HL-60 (cell line): ENCODE data around the gene VWA3B.

ENCODE experiments used
- DNase-seq, 2 experiments: peaks; one replicate each; pipeline ENCODE4 v3.0.0-alpha.2; 2010 to 2020; ENCODE audit warnings: low read depth in 1 of 2, low spot score in 1 of 2
- H3K27ac ChIP-seq: fragments of 250-450 bp; sonication (Bioruptor Pico); replicated peaks from 2 replicates; pipeline ENCODE4 v1.5.1; 2020; ENCODE audit warnings: mild to moderate bottlenecking, moderate library complexity
- H3K27me3 ChIP-seq: fragments of 250-450 bp; sonication (Bioruptor Pico); 2 replicates; pipeline ENCODE4 v1.5.1; 2021; ENCODE audit warnings: mild to moderate bottlenecking, moderate library complexity; ENCODE audit not compliant: insufficient read depth, poor library complexity, severe bottlenecking
- H3K4me3 ChIP-seq: replicated peaks from 2 replicates; pipeline ENCODE4 v1.5.1; 2011; ENCODE audit warnings: mild to moderate bottlenecking, control low read depth, low read length; ENCODE audit not compliant: insufficient read depth
- GABPA ChIP-seq: IDR thresholded peaks from 2 replicates; pipeline ENCODE4 v1.6.1; 2012; ENCODE audit warnings: low read depth
- POLR2AphosphoS5 ChIP-seq: IDR thresholded peaks from 2 replicates; pipeline ENCODE4 v1.6.1; 2012; ENCODE audit warnings: low read depth
- REST ChIP-seq: IDR thresholded peaks from 2 replicates; pipeline ENCODE4 v1.6.1; 2012; ENCODE audit warnings: low read depth; ENCODE audit not compliant: insufficient replicate concordance
- SPI1 ChIP-seq: IDR thresholded peaks from 2 replicates; pipeline ENCODE4 v1.6.1; 2012; ENCODE audit warnings: low read depth, mild to moderate bottlenecking, borderline replicate concordance
- TF ChIP-seq, protein P1 (sequence below): IDR thresholded peaks from one replicate; pipeline ENCODE4 v1.5.1; 2011; ENCODE audit warnings: low read length, control low read depth, inconsistent platforms; ENCODE audit not compliant: insufficient read depth

The VWA3B gene

GRCh38 chr2:98167916-98168315 is 80.9 kb downstream of the VWA3B start:
- H3K27ac ChIP-seq, result no peak overlapping the region
- H3K27me3 ChIP-seq, result no peaks in the 10 kb centered on the region
- TF ChIP-seq POLR2AphosphoS5, result no peak
- H3K4me3 ChIP-seq, result no peak overlapping the region
- DNase-seq, result no peak

DNA sequence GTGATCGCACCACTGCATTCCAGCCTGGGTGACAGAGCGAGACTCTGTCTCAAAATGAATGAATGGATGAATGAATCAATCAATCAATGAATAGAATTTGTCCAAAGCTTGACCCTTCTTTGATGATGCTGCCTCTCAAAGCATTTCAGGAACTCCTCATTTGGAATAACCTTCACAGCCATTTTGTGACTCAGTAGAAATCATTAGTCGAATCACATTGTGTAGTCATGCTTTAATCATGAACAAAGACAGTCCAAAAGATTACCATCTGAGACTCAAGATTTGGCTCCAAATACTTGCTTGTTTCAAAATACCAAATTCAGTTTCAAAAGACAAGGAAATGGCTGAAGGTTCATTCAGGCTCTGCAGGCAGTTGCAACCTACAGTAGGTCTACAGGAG is 83.1 kb downstream of the VWA3B start:
- DNase-seq, result no peak
- no peaks in the 10 kb centered on the region for H3K27me3 ChIP-seq
- no peak for TF ChIP-seq GABPA
- TF ChIP-seq SPI1, result no peak
- TF ChIP-seq, protein P1, sequence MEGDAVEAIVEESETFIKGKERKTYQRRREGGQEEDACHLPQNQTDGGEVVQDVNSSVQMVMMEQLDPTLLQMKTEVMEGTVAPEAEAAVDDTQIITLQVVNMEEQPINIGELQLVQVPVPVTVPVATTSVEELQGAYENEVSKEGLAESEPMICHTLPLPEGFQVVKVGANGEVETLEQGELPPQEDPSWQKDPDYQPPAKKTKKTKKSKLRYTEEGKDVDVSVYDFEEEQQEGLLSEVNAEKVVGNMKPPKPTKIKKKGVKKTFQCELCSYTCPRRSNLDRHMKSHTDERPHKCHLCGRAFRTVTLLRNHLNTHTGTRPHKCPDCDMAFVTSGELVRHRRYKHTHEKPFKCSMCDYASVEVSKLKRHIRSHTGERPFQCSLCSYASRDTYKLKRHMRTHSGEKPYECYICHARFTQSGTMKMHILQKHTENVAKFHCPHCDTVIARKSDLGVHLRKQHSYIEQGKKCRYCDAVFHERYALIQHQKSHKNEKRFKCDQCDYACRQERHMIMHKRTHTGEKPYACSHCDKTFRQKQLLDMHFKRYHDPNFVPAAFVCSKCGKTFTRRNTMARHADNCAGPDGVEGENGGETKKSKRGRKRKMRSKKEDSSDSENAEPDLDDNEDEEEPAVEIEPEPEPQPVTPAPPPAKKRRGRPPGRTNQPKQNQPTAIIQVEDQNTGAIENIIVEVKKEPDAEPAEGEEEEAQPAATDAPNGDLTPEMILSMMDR, result no peak
- no peak for TF ChIP-seq REST
- TF ChIP-seq POLR2AphosphoS5, result no peak
- H3K4me3 ChIP-seq, result no peak overlapping the region
- H3K27ac ChIP-seq, result no peak overlapping the region

GRCh38 chr2:98172150-98172765 is 85.3 kb downstream of the VWA3B start:
- TF ChIP-seq POLR2AphosphoS5 (no peak), GABPA (no peak)
- Histone ChIP-seq H3K4me3 (no peak overlapping the region), H3K27me3 (no peaks in the 10 kb centered on the region), H3K27ac (no peak overlapping the region)
- DNase-seq, result no peak

DNA sequence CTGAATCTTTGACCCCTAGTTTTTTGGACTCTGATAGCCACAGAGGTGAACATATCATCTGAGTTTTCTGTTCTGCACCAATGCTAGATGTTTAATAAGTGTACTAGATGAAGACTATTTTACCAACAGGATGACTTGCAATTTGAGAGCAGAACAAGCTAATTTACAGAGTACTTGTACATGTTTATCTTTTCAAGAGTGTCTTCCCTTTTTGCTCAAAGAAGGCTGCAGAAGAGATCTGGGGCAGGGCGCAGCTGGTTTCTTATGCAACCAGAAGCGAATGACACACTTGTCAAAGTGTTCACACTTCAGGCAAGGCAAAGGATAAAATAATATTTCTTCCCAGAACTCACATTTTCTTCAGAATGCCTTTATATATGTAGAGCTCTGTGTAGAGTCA is 86.0 kb downstream of the VWA3B start:
- H3K27me3 ChIP-seq, result no peaks in the 10 kb centered on the region
- no peak overlapping the region for H3K27ac ChIP-seq
- no peak overlapping the region for H3K4me3 ChIP-seq
- DNase-seq, result peak; percentile 10 to 57
- TF ChIP-seq GABPA, result no peak
- peak; percentile 64; the same call in 1 of the 2 replicates for TF ChIP-seq SPI1

GRCh38 chr2:98175811-98176210 is 88.8 kb downstream of the VWA3B start:
- H3K27me3 ChIP-seq, result no peaks in the 10 kb centered on the region
- H3K27ac ChIP-seq, result no peak overlapping the region
- H3K4me3 ChIP-seq, result no peak overlapping the region
- no peak for DNase-seq
- TF ChIP-seq POLR2AphosphoS5 (no peak), GABPA (no peak), SPI1 (no peak), REST (no peak)
- TF ChIP-seq, protein P1, result no peak
